AG09319 (cell line): ENCODE data around the gene KRT36.

Experiments used
- DNase-seq: peaks from one replicate; pipeline ENCODE4 v3.0.0-alpha.2; 2010; ENCODE audit warnings: low read depth; ENCODE audit errors: extremely low read depth
- CTCF ChIP-seq: IDR thresholded peaks from 2 replicates; pipeline ENCODE4 v1.5.1; 2011; ENCODE audit warnings: low read depth, mild to moderate bottlenecking, inconsistent platforms, low read length, moderate library complexity

KRT36 gene

GRCh38 chr17:41480581-41480980, 9.1 kb downstream of the KRT36 start:
- no peak for DNase-seq
- TF ChIP-seq CTCF: no peak

GRCh38 chr17:41480136-41480535, 9.6 kb downstream of the KRT36 start:
- no peak for DNase-seq

GRCh38 chr17:41478237-41478636, 11.5 kb downstream of the KRT36 start:
- TF ChIP-seq CTCF: no peak
- no peak for DNase-seq

More at GRCh38 chr17:41480136-41480535, 9.6 kb downstream of the KRT36 start:
- no peak for TF ChIP-seq CTCF

GRCh38 chr17:41476866-41477815, 12.6 kb downstream of the KRT36 start:
- no peak for DNase-seq
- TF ChIP-seq CTCF: no peak

GRCh38 chr17:41475421-41475820, 14.3 kb downstream of the KRT36 start:
- TF ChIP-seq CTCF: no peak
- DNase-seq: no peak

- TF ChIP-seq CTCF: no peak
- DNase-seq: no peak
These were observed 14.8 kb downstream of the KRT36 start for GRCh38 chr17:41474863-41475262.

GRCh38 chr17:41468346-41468745, 21.4 kb downstream of the KRT36 start:
- TF ChIP-seq CTCF: no peak
- DNase-seq: no peak
